GM12878 (cell line): ENCODE results near the gene COMMD3. TPM values are rescaled to one million over a fixed set of nuclear protein-coding genes. Genes with fewer than 3 reads are reported as not detected.
A peak's percentile ranks its signal among the peaks of the same experiment; 100 is the strongest.

Source experiments
- ATAC-seq: fragments of 200-7000 bp; cut with Tn5 transposase; 3 replicates; pipeline ENCODE4 v1.9.1; 2020; ENCODE audit warnings: mild to moderate bottlenecking, moderate library complexity
- BruUV-seq: library from RNA; stranded (reverse); fragments of 400-500 nt; replicated peaks from 2 replicates; lab custom pipeline; 2021; lab: Mats Ljungman, UMichigan
- CTCF ChIA-PET: fragments of 300-600 bp; sonication (Branson Sonifier 250); formaldehyde crosslinking; extraction: SDS; loops from one replicate; lab custom pipeline; 2021; ENCODE audit warnings: inconsistent platforms; lab: Yijun Ruan, JAX
- POLR2A ChIA-PET: fragments of 350-600 bp; formaldehyde crosslinking; extraction: SDS; loops from one replicate; lab custom pipeline; 2021; ENCODE audit warnings: inconsistent platforms; lab: Charles Lee
- RAD21 ChIA-PET: fragments of 300-600 bp; sonication (Branson Sonifier 250); formaldehyde crosslinking; loops from one replicate; lab custom pipeline; 2023; ENCODE audit warnings: antibody characterized with exemption; ENCODE audit not compliant: unreplicated experiment; lab: Charles Lee
- SMC1A ChIA-PET: fragments of 300-600 bp; sonication (Branson Sonifier 250); formaldehyde crosslinking; loops from one replicate; lab custom pipeline; 2023; ENCODE audit not compliant: unreplicated experiment, uncharacterized antibody; lab: Charles Lee
- DNase-seq: peaks from one replicate; pipeline ENCODE4 v3.0.0-alpha.2; 2011; ENCODE audit warnings: low read depth, low spot score
- FAIRE-seq: peaks from 3 replicates; lab custom pipeline; 2011; peaks lifted over from hg19 to GRCh38; lab: Jason Lieb, UNC
- H2AFZ ChIP-seq: 2 replicates; pipeline ENCODE4 v1.6.0; 2011; ENCODE audit warnings: low read depth, low read length, control low read depth; ENCODE audit not compliant: control insufficient read depth
- H3K27ac ChIP-seq: 2 replicates; pipeline ENCODE4 v1.5.1; 2011; ENCODE audit warnings: control low read depth; ENCODE audit not compliant: control insufficient read depth, insufficient read depth
- H3K27me3 ChIP-seq, 2 experiments: replicated peaks in 1 of 2; 2 replicates each; pipeline versions ENCODE4 v1.6.0 to v1.6.1; 2011; ENCODE audit warnings: low read length in 1 of 2; ENCODE audit not compliant: control insufficient read depth in 2 of 2, insufficient read depth in 2 of 2
- H3K36me3 ChIP-seq, 2 experiments: 2 replicates each; pipeline ENCODE4 v1.5.1; 2011; ENCODE audit warnings: low read length in 1 of 2; ENCODE audit not compliant: control insufficient read depth in 2 of 2, insufficient read depth in 2 of 2
- H3K4me1 ChIP-seq: 2 replicates; pipeline ENCODE4 v1.6.1; 2011; ENCODE audit warnings: mild to moderate bottlenecking, low read length, moderate library complexity, mixed read lengths; ENCODE audit not compliant: control insufficient read depth, insufficient read depth
- H3K4me2 ChIP-seq: 2 replicates; pipeline ENCODE4 v1.6.0; 2011; ENCODE audit warnings: control low read depth; ENCODE audit not compliant: control insufficient read depth, insufficient read depth
- H3K4me3 ChIP-seq: fragments of 200-600 bp; sonication (generic); 2 replicates; pipeline ENCODE4 v1.5.1; 2016
- H3K79me2 ChIP-seq: 2 replicates; pipeline ENCODE4 v1.6.0; 2011; ENCODE audit warnings: low read length; ENCODE audit not compliant: control insufficient read depth, insufficient read depth
- H3K9ac ChIP-seq: 2 replicates; pipeline ENCODE4 v1.8.0; 2011; ENCODE audit warnings: low read length, control low read depth, mixed read lengths; ENCODE audit not compliant: control insufficient read depth, insufficient read depth
- H3K9me3 ChIP-seq: replicated peaks from 3 replicates; pipeline ENCODE4 v1.5.1; 2011; ENCODE audit warnings: mild to moderate bottlenecking, low read length; ENCODE audit not compliant: control insufficient read depth, insufficient read depth
- H4K20me1 ChIP-seq: 2 replicates; pipeline ENCODE4 v1.6.0; 2011; ENCODE audit not compliant: control insufficient read depth, insufficient read depth
- BCL11A ChIP-seq: IDR thresholded peaks from 2 replicates; pipeline ENCODE4 v1.6.1; 2011; ENCODE audit warnings: low read depth, low read length
- BHLHE40 ChIP-seq, 2 experiments: fragments of 450-650 bp in 1 of 2; IDR thresholded peaks; 2 replicates each; pipeline ENCODE4 v1.6.1; 2011 to 2017; ENCODE audit warnings: low read depth in 2 of 2, borderline replicate concordance in 1 of 2, improper control_type of control experiment in 1 of 2, low read length in 1 of 2, mild to moderate bottlenecking in 1 of 2
- CEBPZ ChIP-seq: fragments of 150-350 bp; IDR thresholded peaks from 2 replicates; pipeline ENCODE4 v1.6.1; 2016; ENCODE audit warnings: low read depth, low read length
- E2F8 ChIP-seq: fragments of 450-650 bp; IDR thresholded peaks from 2 replicates; pipeline ENCODE4 v1.6.1; 2018; ENCODE audit warnings: mild to moderate bottlenecking, low read depth, moderate library complexity; ENCODE audit not compliant: partially characterized antibody
- EED ChIP-seq: sonication (generic); IDR thresholded peaks from 2 replicates; pipeline ENCODE4 v1.6.1; 2016; ENCODE audit warnings: antibody characterized with exemption, low read depth
- EP300 ChIP-seq, 2 experiments: fragments of 150-350 bp in 1 of 2; IDR thresholded peaks; 2 replicates each; pipeline ENCODE4 v1.6.1; 2011 to 2012; ENCODE audit warnings: low read depth in 2 of 2, low read length in 2 of 2, borderline replicate concordance in 1 of 2, improper control_type of control experiment in 1 of 2, inconsistent platforms in 1 of 2; ENCODE audit not compliant: control insufficient read depth in 1 of 2
- FOXM1 ChIP-seq: IDR thresholded peaks from 2 replicates; pipeline ENCODE4 v1.6.1; 2012; ENCODE audit warnings: low read depth, mild to moderate bottlenecking, inconsistent platforms, low read length, moderate library complexity
- MTA3 ChIP-seq: IDR thresholded peaks from 2 replicates; pipeline ENCODE4 v1.6.1; 2012; ENCODE audit warnings: low read length, inconsistent platforms, borderline replicate concordance
- NFIC ChIP-seq: IDR thresholded peaks from 2 replicates; pipeline ENCODE4 v1.6.1; 2012; ENCODE audit warnings: low read depth, mild to moderate bottlenecking, inconsistent platforms, low read length, moderate library complexity
- PKNOX1 ChIP-seq: fragments of 450-650 bp; IDR thresholded peaks from 2 replicates; pipeline ENCODE4 v1.6.1; 2016; ENCODE audit warnings: mild to moderate bottlenecking
- POLR2AphosphoS2 ChIP-seq: IDR thresholded peaks from 2 replicates; pipeline ENCODE4 v1.6.1; 2011; ENCODE audit warnings: low read depth, mild to moderate bottlenecking, low read length, improper control_type of control experiment, moderate library complexity
- RCOR1 ChIP-seq: conservative IDR thresholded peaks from 2 replicates; pipeline ENCODE4 v1.6.1; 2012; ENCODE audit warnings: low read depth, low read length, improper control_type of control experiment
- SPI1 ChIP-seq: IDR thresholded peaks from 2 replicates; pipeline ENCODE4 v1.6.1; 2011; ENCODE audit warnings: low read depth, mild to moderate bottlenecking, low read length, moderate library complexity, borderline replicate concordance; ENCODE audit not compliant: insufficient read depth
- SUPT20H ChIP-seq: IDR thresholded peaks from 2 replicates; pipeline ENCODE4 v1.6.1; 2011; ENCODE audit warnings: low read depth, mild to moderate bottlenecking, low read length, moderate library complexity, borderline replicate concordance; ENCODE audit not compliant: control insufficient read depth
- WGBS: methylation state at CpG from one replicate; pipeline ENCODE4 v1.1.6; 2016; ENCODE audit warnings: low lambda C conversion rate; ENCODE audit not compliant: insufficient replicate concordance, insufficient coverage; ENCODE audit errors: missing lambda C conversion rate; 5-methylcytosine and 5-hydroxymethylcytosine counted together
- in situ Hi-C: fragments of 300-500 bp; cut with MboI; formaldehyde crosslinking; loops from 9 replicates; pipeline ENCODE4 v1.14.3; 2018; ENCODE audit warnings: mixed read lengths
- intact Hi-C: fragments of 100-400 bp; cut with micrococcal nuclease; formaldehyde crosslinking; loops from one replicate; pipeline ENCODE4 v1.14.2; 2022; ENCODE audit not compliant: unreplicated experiment
- polyA plus RNA-seq, 11 experiments: library from polyadenylated mRNA; depleted of rRNA in 4 of 11; unstranded in 6 of 11; stranded (reverse) in 5 of 11; fragments of >200 nt; fragmentation: Nextera tagmentation in 4 of 11; fragmentation: Illumina TruSeq in 1 of 11; extraction: Ambion mirVana in 4 of 11; extraction: Trizol in 1 of 11; gene quantifications; 1 replicate in 1 of 11; 2 replicates in 10 of 11; pipeline versions ENCODE4 v1.2.1 to v1.2.3, GENCODE V29; 2011 to 2016; ENCODE audit warnings: inconsistent platforms in 2 of 11, missing spikeins in 2 of 11, low read depth in 1 of 11
- total RNA-seq, 4 experiments: library from RNA; depleted of rRNA in 3 of 4; stranded (reverse); fragments of >200 nt in 3 of 4; fragmentation: Illumina TruSeq in 1 of 4; extraction: Trizol in 1 of 4; gene quantifications; 2 replicates each; pipeline versions ENCODE4 v1.2.1 to v1.2.3, GENCODE V29; 2013 to 2021

COMMD3 gene
- total and polyA plus RNA-seq, 10 of the 15 experiments (the other 5 are each of a cell fraction or from before 2014, with no cell fraction given), result 64.5 to 248 (median 84.4) TPM

GRCh38 chr10:22317771-22318565 is 1.8 kb downstream of the COMMD3 start:
- DNase-seq, result no peak
- peak overlapping the region; percentile 75 for H3K4me2 ChIP-seq
- peaks cover 3 to 9% of the 10 kb centered on the region in 2 experiments for H3K27me3 ChIP-seq
- H3K9ac ChIP-seq, result no peak overlapping the region; the same call in 1 of the 2 replicates
- peak overlapping the region; percentile 62; the same call in 1 of the 2 replicates for H3K4me3 ChIP-seq
- no peaks in the 10 kb centered on the region for H4K20me1 ChIP-seq
- SMC1A ChIA-PET, result interaction anchor here (0.6 to 2.7 kb wide), 5 partner anchors 22 to 233 kb away, joined by 3 to 9 read pairs (median 3); no protein-coding TSS in a partner anchor
- peaks cover 15% of the 10 kb centered on the region for H3K79me2 ChIP-seq
- intact Hi-C loops, result loop anchor here (2.0 to 10.0 kb wide), 6 partner anchors 66 to 823 kb away; partner anchors contain the start of gene PIP4K2A
- in situ Hi-C loops, result loop anchor here (5.0 kb wide), 2 partner anchors 311 to 791 kb away; partner anchors contain the start of gene SKIDA1
- FAIRE-seq, result no peak
- CTCF ChIA-PET, result interaction anchor here (1.0 kb wide), 1 partner anchor 321 kb away, joined by 3 read pairs; no protein-coding TSS in a partner anchor
- no TSS peak for BruUV-seq
- RAD21 ChIA-PET, result interaction anchor here (1.1 to 2.7 kb wide), 2 partner anchors 22 to 25 kb away, joined by 3 to 16 read pairs; no protein-coding TSS in a partner anchor
- POLR2A ChIA-PET, result interaction anchor here (1.0 kb wide), 1 partner anchor 23 kb away, joined by 3 read pairs; no protein-coding TSS in a partner anchor
- no peaks in the 10 kb centered on the region; a peak in 1 of 4 replicates for H3K36me3 ChIP-seq
- 73% methylated on average over 6 of the region's 6 CpGs for WGBS
- ATAC-seq, result no peak
- peaks cover 18% of the 10 kb centered on the region for H3K4me1 ChIP-seq
- peaks cover 2% of the 10 kb centered on the region; the same call in 2 of the 3 replicates for H3K9me3 ChIP-seq
- H2AFZ ChIP-seq, result no peak overlapping the region
- peak overlapping the region; percentile 89; the same call in 1 of the 2 replicates for H3K27ac ChIP-seq
- TF ChIP-seq MTA3 (no peak), CEBPZ (no peak), POLR2AphosphoS2 (no peak), NFIC (no peak), BCL11A (no peak), SUPT20H (no peak), RCOR1 (no peak), FOXM1 (no peak), E2F8 (no peak), EP300 (IDR thresholded peaks at IDR 0.05; ENCODE audit: borderline replicate concordance in 1 of 2, control insufficient read depth in 1 of 2, low read depth in 2 of 2, low read length in 2 of 2) (no peak), PKNOX1 (no peak), BHLHE40 (IDR thresholded peaks at IDR 0.05; ENCODE audit: borderline replicate concordance in 1 of 2, low read depth in 2 of 2, low read length in 1 of 2) (no peak), EED (no peak), SPI1 (no peak)
